ENCODE results near the gene EPHA10.
"Not testable (repeated sequence)": the region's sequence is repeated elsewhere in the genome, so short reads cannot be mapped to it uniquely, and the experiment has no call there.

The EPHA10 gene

GRCh38 chr1:37778654-37779053 is 13.7 kb upstream of the EPHA10 start:
- H3K4me3 ChIP-seq (ENCODE audit: low read length): no peak overlapping the region

DNA sequence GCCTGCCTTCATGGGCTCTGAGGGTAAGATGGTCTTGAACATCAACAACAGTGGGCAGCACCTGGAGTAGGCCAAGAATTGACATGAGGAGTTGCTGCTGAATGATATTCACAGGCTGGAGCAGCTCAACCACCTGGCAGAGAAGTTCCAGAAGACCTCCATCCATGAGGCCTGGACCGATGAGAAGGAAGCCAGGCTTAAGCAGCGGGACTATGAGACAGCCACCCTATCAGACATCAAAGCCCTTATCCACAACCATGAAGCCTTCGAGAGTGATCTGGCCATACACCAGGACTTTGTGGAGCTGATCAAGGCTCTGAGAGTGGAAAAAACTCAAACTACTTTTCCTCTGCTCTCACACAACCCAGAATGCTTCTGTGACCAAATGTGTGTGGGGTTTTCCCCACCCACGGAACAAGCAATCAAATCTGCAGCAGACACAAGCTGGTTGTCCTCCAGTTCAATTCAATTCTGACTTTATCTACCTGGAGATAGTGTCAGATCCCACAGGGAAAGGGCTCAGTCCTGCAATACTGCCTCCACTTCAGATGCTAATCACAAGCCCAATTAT is 12.1 kb upstream of the EPHA10 start:
- H3K4me3 ChIP-seq (ENCODE audit: low read length): no peak overlapping the region
- DNase-seq (ENCODE audit: low read depth, low spot score): no peak

More at GRCh38 chr1:37778654-37779053, 13.7 kb upstream of the EPHA10 start:
- no peak for DNase-seq (ENCODE audit: low read depth, low spot score)

DNA sequence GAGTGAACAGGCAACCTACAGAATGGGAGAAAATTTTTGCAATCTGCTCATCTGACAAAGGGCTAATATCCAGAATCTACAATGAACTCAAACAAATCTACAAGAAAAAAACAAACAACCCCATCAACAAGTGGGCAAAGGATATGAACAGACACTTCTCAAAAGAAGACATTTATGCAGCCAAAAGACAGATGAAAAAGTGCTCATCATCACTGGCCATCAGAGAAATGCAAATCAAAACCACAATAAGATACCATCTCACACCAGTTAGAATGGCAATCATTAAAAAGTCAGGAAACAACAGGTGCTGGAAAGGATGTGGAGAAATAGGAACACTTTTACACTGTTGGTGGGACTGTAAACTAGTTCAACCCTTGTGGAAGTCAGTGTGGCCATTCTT is 6.5 kb upstream of the EPHA10 start:
- DNase-seq (ENCODE audit: low read depth, low spot score); H3K4me3 ChIP-seq (ENCODE audit: low read length): not testable (repeated sequence)

- H3K4me3 ChIP-seq (ENCODE audit: low read length): no peak overlapping the region
Observed at GRCh38 chr1:37767488-37767887, 2.6 kb upstream of the EPHA10 start.

GRCh38 chr1:37765916-37766664 is 1.2 kb upstream of the EPHA10 start:
- no peak overlapping the region for H3K4me3 ChIP-seq (ENCODE audit: low read length)
- no peak for DNase-seq (ENCODE audit: low read depth, low spot score)

More at GRCh38 chr1:37767488-37767887, 2.6 kb upstream of the EPHA10 start:
- DNase-seq (ENCODE audit: low read depth, low spot score): no peak

- H3K4me3 ChIP-seq (ENCODE audit: low read length): no peak overlapping the region
Observed at GRCh38 chr1:37764414-37764825, 500 bp downstream of the EPHA10 start.

GRCh38 chr1:37763791-37764413 is 1.0 kb downstream of the EPHA10 start:
- DNase-seq (ENCODE audit: low read depth, low spot score): no peak
- no peak overlapping the region for H3K4me3 ChIP-seq (ENCODE audit: low read length)

More at GRCh38 chr1:37764414-37764825, 500 bp downstream of the EPHA10 start:
- no peak for DNase-seq (ENCODE audit: low read depth, low spot score)

GRCh38 chr1:37762516-37762915 is 2.4 kb downstream of the EPHA10 start:
- no peak for DNase-seq (ENCODE audit: low read depth, low spot score)
- no peak overlapping the region for H3K4me3 ChIP-seq (ENCODE audit: low read length)

DNA sequence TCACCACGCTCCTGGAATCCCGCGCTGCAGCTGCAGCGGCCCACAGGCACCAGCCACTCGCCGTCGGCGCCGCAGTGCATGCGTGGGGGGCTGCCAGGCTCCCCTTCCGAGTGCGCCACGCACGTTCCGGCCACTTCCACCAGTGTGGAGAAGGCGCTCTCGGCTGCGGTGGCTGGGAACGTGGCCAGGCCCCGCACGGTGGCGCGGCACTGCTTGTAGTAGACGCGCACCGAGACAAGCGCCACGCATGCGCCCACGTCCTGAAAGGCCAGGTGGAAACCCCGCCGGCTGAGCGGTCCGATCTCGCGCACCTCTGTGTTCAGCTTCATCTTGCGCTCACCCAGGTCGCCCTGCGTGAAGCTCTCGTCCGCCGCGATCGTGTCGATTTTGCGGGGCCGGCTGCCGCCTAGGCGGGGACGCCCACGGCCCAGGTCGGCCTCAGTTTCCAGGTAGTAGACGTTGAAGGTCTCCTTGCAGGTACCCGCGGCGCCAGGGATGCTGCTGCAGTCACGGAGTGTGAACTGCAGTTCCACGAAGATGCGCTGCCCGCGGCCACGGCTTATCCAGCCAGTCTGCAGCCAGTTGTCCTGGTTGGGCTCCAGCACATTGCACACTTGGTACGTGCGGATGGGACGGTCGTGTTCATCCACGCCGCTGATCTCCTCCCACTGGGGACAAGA is 3.4 kb downstream of the EPHA10 start:
- no peak overlapping the region for H3K4me3 ChIP-seq (ENCODE audit: low read length)
- no peak for DNase-seq (ENCODE audit: low read depth, low spot score)

GRCh38 chr1:37759451-37759850 is 5.5 kb downstream of the EPHA10 start:
- H3K4me3 ChIP-seq (ENCODE audit: low read length): no peak overlapping the region
- no peak for DNase-seq (ENCODE audit: low read depth, low spot score)

- DNase-seq (ENCODE audit: low read depth, low spot score): no peak
- H3K4me3 ChIP-seq (ENCODE audit: low read length): no peak overlapping the region
Observed at GRCh38 chr1:37755951-37756560, 8.9 kb downstream of the EPHA10 start.

- DNase-seq (ENCODE audit: low read depth, low spot score): no peak
- H3K4me3 ChIP-seq (ENCODE audit: low read length): no peak overlapping the region
Observed at GRCh38 chr1:37755290-37755689, 9.6 kb downstream of the EPHA10 start.

DNA sequence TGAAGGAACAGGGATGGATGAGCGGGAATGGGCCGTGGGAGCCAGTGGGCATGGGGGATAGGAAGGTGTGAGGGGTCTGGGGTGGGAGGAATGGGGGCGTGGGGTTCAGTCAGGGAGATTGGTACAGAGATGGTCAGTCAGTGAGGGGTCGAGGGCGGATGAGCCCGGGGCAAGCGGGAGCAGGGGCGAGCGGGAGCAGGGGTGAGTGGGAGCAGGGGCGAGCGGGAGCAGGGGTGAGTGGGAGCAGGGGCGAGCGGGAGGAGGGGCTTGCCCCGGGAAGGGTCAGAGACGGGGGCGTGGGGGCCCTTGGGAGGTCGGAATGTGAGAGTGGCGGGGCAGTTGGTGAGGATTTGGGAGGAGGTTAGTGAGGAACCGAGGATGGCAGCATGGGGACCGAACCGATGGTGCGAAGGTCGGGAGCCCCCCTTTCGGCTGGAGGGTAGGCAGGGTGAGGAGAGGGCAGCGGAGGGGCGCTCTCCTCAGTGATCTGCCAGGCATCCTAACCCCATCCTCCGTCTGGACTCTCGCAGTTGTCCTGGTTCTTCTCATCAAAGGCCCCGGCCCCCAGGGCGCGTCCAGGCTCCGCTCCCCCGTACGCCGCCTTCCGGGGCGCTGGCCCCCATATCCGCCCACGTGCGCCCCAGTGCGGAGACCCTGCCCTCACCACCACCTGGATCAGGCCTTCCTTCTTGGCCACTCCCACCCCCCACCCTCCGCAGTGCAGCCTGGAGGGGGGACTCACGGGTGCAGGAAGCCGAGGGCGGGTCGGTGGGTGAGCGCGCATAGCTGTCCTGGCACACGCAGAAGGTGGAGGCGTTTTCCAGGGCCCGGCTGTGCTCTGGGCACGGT is 11.2 kb downstream of the EPHA10 start:
- peak; percentile 20 for DNase-seq (ENCODE audit: low read depth, low spot score)
- peak overlapping the region; percentile 25 for H3K4me3 ChIP-seq (ENCODE audit: low read length)

DNA sequence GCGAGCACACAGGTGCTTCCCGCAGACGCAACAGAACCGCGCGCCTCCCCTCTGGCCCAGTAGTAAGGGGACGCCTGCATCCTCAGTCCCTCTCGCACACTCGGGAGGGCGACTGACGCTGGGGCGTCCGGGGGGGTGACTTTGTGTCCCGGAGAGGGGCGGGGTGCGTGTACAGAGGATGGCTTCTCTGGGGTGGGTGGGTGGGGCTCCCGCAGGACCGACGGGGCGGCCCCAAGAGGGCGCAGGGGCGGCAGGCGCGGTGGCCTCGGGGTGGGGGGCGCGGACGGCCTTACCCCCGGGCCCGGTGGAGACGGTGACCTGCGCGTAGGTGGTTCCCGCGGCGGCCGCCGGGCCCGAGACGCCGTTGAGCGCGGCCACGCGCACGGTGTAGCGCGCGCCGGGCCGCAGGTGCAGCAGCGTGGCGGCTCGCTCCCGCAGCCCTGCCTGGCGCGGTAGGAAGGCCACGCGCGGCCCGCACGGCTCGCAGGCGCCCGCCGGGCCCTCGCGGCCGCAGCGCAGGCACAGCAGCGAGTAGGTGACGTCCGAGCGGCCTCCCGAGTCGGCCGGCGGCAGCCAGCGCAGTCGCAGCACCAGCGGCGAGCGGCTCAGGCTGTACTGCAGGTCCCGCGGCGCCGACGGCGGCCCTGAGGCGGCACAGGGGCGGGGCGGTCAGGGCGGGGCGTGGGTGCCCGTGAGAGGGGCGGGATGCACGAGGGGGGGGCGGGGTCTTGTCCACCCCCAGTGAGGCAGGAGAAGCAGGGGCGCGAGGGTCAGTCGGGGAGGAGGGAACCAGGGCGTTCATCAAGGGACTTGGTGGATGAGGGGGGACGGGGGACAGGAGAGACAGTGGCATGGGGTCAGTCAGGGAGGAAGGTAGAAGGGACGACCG is 12.1 kb downstream of the EPHA10 start:
- no peak for DNase-seq (ENCODE audit: low read depth, low spot score)
- H3K4me3 ChIP-seq (ENCODE audit: low read length): peak overlapping the region; percentile 40

- DNase-seq (ENCODE audit: low read depth, low spot score): no peak
- H3K4me3 ChIP-seq (ENCODE audit: low read length): peak overlapping the region; percentile 40
Observed at GRCh38 chr1:37752213-37752582, 12.7 kb downstream of the EPHA10 start.

- no peak overlapping the region for H3K4me3 ChIP-seq (ENCODE audit: low read length)
- DNase-seq (ENCODE audit: low read depth, low spot score): no peak
Observed at GRCh38 chr1:37748565-37748964, 16.4 kb downstream of the EPHA10 start.

DNA sequence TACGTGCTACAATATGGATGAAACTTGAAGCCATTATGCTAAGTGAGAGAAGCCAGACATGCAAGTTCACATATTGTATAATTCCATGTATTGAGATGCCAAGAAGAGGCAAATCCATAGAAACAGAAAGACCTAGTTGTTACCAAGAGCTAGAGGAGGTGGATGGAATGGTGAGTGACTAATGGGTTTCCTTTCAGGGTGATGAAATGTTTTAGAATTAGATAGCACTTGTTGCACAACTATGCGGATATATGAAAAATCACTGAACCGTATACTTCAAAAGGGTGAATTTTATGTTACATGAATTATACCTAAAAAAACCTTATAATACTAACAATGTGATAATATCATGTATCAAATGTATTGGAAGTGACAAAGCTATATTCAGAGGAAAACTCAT is 18.1 kb downstream of the EPHA10 start:
- no peak overlapping the region for H3K4me3 ChIP-seq (ENCODE audit: low read length)
- no peak for DNase-seq (ENCODE audit: low read depth, low spot score)

DNA sequence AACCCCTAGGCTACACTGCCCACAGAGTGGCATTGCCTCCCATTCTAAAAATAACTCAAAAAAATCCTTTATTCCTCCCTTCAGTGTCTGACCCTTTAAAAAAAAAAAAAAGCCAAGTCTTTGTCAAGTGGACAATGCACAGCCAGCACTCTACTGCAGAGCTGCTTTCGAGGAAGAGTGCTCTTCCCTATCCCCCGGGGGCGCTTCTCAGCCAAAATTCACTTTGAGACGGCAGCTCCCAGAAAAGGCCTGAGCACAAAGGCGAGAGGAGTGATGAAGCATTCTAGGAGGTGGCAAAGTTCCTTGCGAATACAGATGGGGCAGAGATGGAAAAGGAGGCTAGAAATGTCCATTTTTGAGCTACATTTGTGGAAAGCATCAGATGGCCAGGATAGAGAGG is 23.3 kb downstream of the EPHA10 start:
- DNase-seq (ENCODE audit: low read depth, low spot score): no peak
- no peak overlapping the region for H3K4me3 ChIP-seq (ENCODE audit: low read length)
